Endothelial cell of umbilical vein (primary cell): Measurements from ENCODE around the gene RORC. TPM values are rescaled to one million over a fixed set of nuclear protein-coding genes. Genes with fewer than 3 reads are reported as not detected.

Experiments
- BruUV-seq: library from RNA; stranded (reverse); fragments of 400-500 nt; replicated peaks from 2 replicates; lab custom pipeline; 2021; lab: Mats Ljungman, UMichigan
- CTCF ChIA-PET: fragments of 300-600, 350-600 bp; sonication (Branson Sonifier 250); formaldehyde crosslinking; loops from one replicate; lab custom pipeline; 2021; ENCODE audit warnings: antibody characterized with exemption, inconsistent platforms; lab: Charles Lee
- POLR2A ChIA-PET: fragments of 300-600, 350-600 bp; sonication (Branson Sonifier 250); formaldehyde crosslinking; loops from one replicate; lab custom pipeline; 2021; ENCODE audit warnings: antibody characterized with exemption, inconsistent platforms; lab: Charles Lee
- DNase-seq: peaks from one replicate; pipeline ENCODE4 v3.0.0-alpha.2; 2011; ENCODE audit warnings: low read depth, low spot score
- FAIRE-seq: peaks from 2 replicates; lab custom pipeline; 2011; peaks lifted over from hg19 to GRCh38; lab: Jason Lieb, UNC
- H2AFZ ChIP-seq: 2 replicates; pipeline ENCODE4 v1.6.0; 2012; ENCODE audit warnings: low read depth, low read length, control low read depth, inconsistent platforms
- H3K27ac ChIP-seq: 2 replicates; pipeline ENCODE4 v1.5.1; 2011; ENCODE audit warnings: low read depth, mild to moderate bottlenecking, control low read depth, low read length, moderate library complexity; ENCODE audit not compliant: insufficient read depth
- H3K27me3 ChIP-seq, 2 experiments: 2 replicates each; pipeline versions ENCODE4 v1.6.0 to v1.6.1; 2011; ENCODE audit warnings: low read length in 2 of 2, mixed read lengths in 1 of 2; ENCODE audit not compliant: control insufficient read depth in 2 of 2, insufficient read depth in 2 of 2
- H3K36me3 ChIP-seq, 2 experiments: 2 replicates in 1 of 2; 3 replicates in 1 of 2; pipeline ENCODE4 v1.5.1; 2011; ENCODE audit warnings: low read length in 2 of 2, mild to moderate bottlenecking in 1 of 2, moderate library complexity in 1 of 2; ENCODE audit not compliant: control insufficient read depth in 2 of 2, insufficient read depth in 2 of 2; ENCODE audit errors: extremely low read depth in 1 of 2
- H3K4me1 ChIP-seq: 3 replicates; pipeline ENCODE4 v1.5.1; 2011; ENCODE audit warnings: mild to moderate bottlenecking, low read length; ENCODE audit not compliant: control insufficient read depth, insufficient read depth; ENCODE audit errors: extremely low read depth
- H3K4me2 ChIP-seq: 2 replicates; pipeline ENCODE4 v1.6.1; 2011; ENCODE audit warnings: low read length, control low read depth, mixed read lengths; ENCODE audit not compliant: insufficient read depth
- H3K4me3 ChIP-seq, 3 experiments: fragments of 200-600 bp in 1 of 3; sonication (generic), shearing (Covaris generic) in 1 of 3; replicated peaks in 1 of 3; 2 replicates each; pipeline ENCODE4 v1.5.1; 2011 to 2016; ENCODE audit warnings: control low read depth in 3 of 3, low read length in 3 of 3, mild to moderate bottlenecking in 2 of 3, inconsistent platforms in 1 of 3, low read depth in 1 of 3, moderate library complexity in 1 of 3; ENCODE audit not compliant: insufficient read depth in 1 of 3
- H3K79me2 ChIP-seq: 2 replicates; pipeline ENCODE4 v1.6.0; 2012; ENCODE audit warnings: low read length, inconsistent platforms; ENCODE audit not compliant: control insufficient read depth, insufficient read depth
- H3K9ac ChIP-seq: replicated peaks from 2 replicates; pipeline ENCODE3; 2011; ENCODE audit warnings: low read length, control low read depth; ENCODE audit not compliant: insufficient read depth; ENCODE audit errors: extremely low read depth
- H3K9me1 ChIP-seq: replicated peaks from 3 replicates; pipeline ENCODE4 v1.6.0; 2011; ENCODE audit warnings: mild to moderate bottlenecking, low read length; ENCODE audit not compliant: control insufficient read depth, insufficient read depth; ENCODE audit errors: extremely low read depth
- H3K9me3 ChIP-seq: replicated peaks from 2 replicates; pipeline ENCODE4 v1.5.1; 2012; ENCODE audit warnings: low read length, inconsistent platforms; ENCODE audit not compliant: control insufficient read depth, insufficient read depth
- H4K20me1 ChIP-seq: replicated peaks from 2 replicates; pipeline ENCODE3; 2011; ENCODE audit warnings: mild to moderate bottlenecking, low read length; ENCODE audit not compliant: control insufficient read depth, insufficient read depth; ENCODE audit errors: extremely low read depth
- CTCF ChIP-seq, 2 donors: IDR thresholded peaks; 1 replicate in 1 of 2; 2 replicates in 1 of 2; pipeline ENCODE4 v1.5.1; 2011; ENCODE audit warnings: low read length in 2 of 2, mild to moderate bottlenecking in 2 of 2, moderate library complexity in 2 of 2, control low read depth in 1 of 2, inconsistent platforms in 1 of 2, low read depth in 1 of 2; ENCODE audit not compliant: insufficient read depth in 1 of 2; ENCODE audit errors: extremely low read depth in 1 of 2
- EZH2 ChIP-seq: IDR thresholded peaks from 2 replicates; pipeline ENCODE4 v1.6.1; 2012; ENCODE audit warnings: borderline replicate concordance, low read depth, mild to moderate bottlenecking, moderate library complexity, low read length, inconsistent platforms; ENCODE audit not compliant: severe bottlenecking
- FOS ChIP-seq: IDR thresholded peaks from 2 replicates; pipeline ENCODE4 v1.6.1; 2011; ENCODE audit warnings: mild to moderate bottlenecking, low read length, moderate library complexity, borderline replicate concordance; ENCODE audit not compliant: insufficient read depth
- GATA2 ChIP-seq: IDR thresholded peaks from 2 replicates; pipeline ENCODE4 v1.7.0; 2011; ENCODE audit warnings: low read depth, mild to moderate bottlenecking, moderate library complexity, mixed read lengths, low read length; ENCODE audit not compliant: insufficient read length, insufficient read depth
- JUN ChIP-seq: IDR thresholded peaks from 2 replicates; pipeline ENCODE4 v1.6.1; 2011; ENCODE audit warnings: borderline replicate concordance, low read depth; ENCODE audit not compliant: insufficient read length, insufficient read depth
- MAX ChIP-seq: IDR thresholded peaks from 2 replicates; pipeline ENCODE4 v1.6.1; 2011; ENCODE audit not compliant: insufficient read depth, insufficient read length
- MYC ChIP-seq: IDR thresholded peaks from one replicate; pipeline ENCODE4 v1.6.1; 2011; ENCODE audit warnings: mild to moderate bottlenecking, low read depth, low read length
- POLR2A ChIP-seq: IDR thresholded peaks from 2 replicates; pipeline ENCODE4 v1.6.1; 2012; ENCODE audit warnings: low read depth, mild to moderate bottlenecking, control low read depth, low read length
- POLR2AphosphoS5 ChIP-seq: IDR thresholded peaks from 2 replicates; pipeline ENCODE4 v1.6.1; 2012; ENCODE audit warnings: low read depth, mild to moderate bottlenecking, control low read depth, low read length, moderate library complexity; ENCODE audit not compliant: insufficient read depth
- dilution Hi-C: fragments of 300-500 bp; cut with MboI; formaldehyde crosslinking; loops from one replicate; pipeline ENCODE4 v1.15.0; 2019; ENCODE audit warnings: low sequenced_read_pairs; ENCODE audit not compliant: extremely low pct_ligation_motif_present
- intact Hi-C: fragments of 100-400 bp; cut with micrococcal nuclease; formaldehyde crosslinking; loops from one replicate; pipeline ENCODE4 v1.10.0; 2022
- polyA plus RNA-seq, 4 experiments: library from polyadenylated mRNA; depleted of rRNA in 3 of 4; stranded (reverse) in 3 of 4; unstranded in 1 of 4; fragments of >200 nt; gene quantifications; 2 replicates each; pipeline versions ENCODE4 v1.2.1 to v1.2.3, GENCODE V29; 2011 to 2012; ENCODE audit warnings: missing spikeins in 1 of 4
- total RNA-seq: library from RNA; stranded (reverse); gene quantifications from 2 replicates; pipeline ENCODE4 v1.2.3, GENCODE V29; 2021

The RORC gene
- total and polyA plus RNA-seq, 2 donors (not counting 3 experiments of a cell fraction or from before 2014, with no cell fraction given) = not detected

- Histone ChIP-seq H3K79me2 (no peaks in the 10 kb centered on the region), H3K27ac (no peak overlapping the region), H3K36me3 (no peaks in the 10 kb centered on the region), H3K9me1 (no peaks in the 10 kb centered on the region), H3K4me2 (no peak overlapping the region), H4K20me1 (no peaks in the 10 kb centered on the region), H3K9ac (no peak overlapping the region), H2AFZ (no peak overlapping the region), H3K9me3 (no peaks in the 10 kb centered on the region), H3K27me3 (peaks cover 0 to 4% of the 10 kb centered on the region in 2 experiments), H3K4me3 (no peak overlapping the region), H3K4me1 (peaks cover 12% of the 10 kb centered on the region)
- no peak for FAIRE-seq
- intact Hi-C loops = no loop called here
- POLR2A ChIA-PET = no interaction called here
- CTCF ChIA-PET = interaction anchor here (0.6 kb wide), 1 partner anchor 170 kb away, joined by 3 read pairs; no protein-coding TSS in a partner anchor
- no peak for TF ChIP-seq EZH2
- no peak for TF ChIP-seq CTCF (IDR thresholded peaks at IDR 0.05; ENCODE audit: extremely low read depth in 1 of 2, insufficient read depth in 1 of 2, low read depth in 1 of 2, low read length in 2 of 2)
- TF ChIP-seq JUN = no peak
- no peak for TF ChIP-seq FOS
- no peak for TF ChIP-seq MAX
- TF ChIP-seq GATA2 = no peak
- no peak for TF ChIP-seq POLR2AphosphoS5
- no peak for TF ChIP-seq MYC
- TF ChIP-seq POLR2A = no peak
- no TSS peak for BruUV-seq
- DNase-seq = no peak
- dilution Hi-C loops = no loop called here
These were observed 43.9 kb downstream of the RORC start for GRCh38 chr1:151787689-151788088.
